A549 (cell line): ENCODE results near the gene CABYR. TPM values are rescaled to one million over a fixed set of nuclear protein-coding genes. Genes with fewer than 3 reads are reported as not detected.

Source experiments
- ATAC-seq, 2 experiments: fragments of 200-7000 bp in 1 of 2; fragments of >200 bp in 1 of 2; cut with Nextera tagmentation in 1 of 2; cut with Tn5 transposase in 1 of 2; 3 replicates each; pipeline versions ENCODE4 v1.8.0 to v1.9.1; 2018 to 2020; ENCODE audit warnings: mild to moderate bottlenecking in 1 of 2, moderate library complexity in 1 of 2
- CTCF ChIA-PET: fragments of 300-600 bp; sonication (Branson Sonifier 250); formaldehyde crosslinking; extraction: SDS; loops from one replicate; lab custom pipeline; 2021; ENCODE audit warnings: antibody characterized with exemption, inconsistent platforms; lab: Yijun Ruan, JAX
- POLR2A ChIA-PET: fragments of 350-600 bp; formaldehyde crosslinking; extraction: SDS; loops from one replicate; lab custom pipeline; 2021; ENCODE audit warnings: antibody characterized with exemption, inconsistent platforms; lab: Yijun Ruan, JAX
- DNase-seq, 2 experiments: peaks; one replicate each; pipeline versions ENCODE4 v3.0.0 to v3.0.0-alpha.2; 2011 to 2016; ENCODE audit warnings: low read depth in 1 of 2, low spot score in 1 of 2
- FAIRE-seq: peaks from 2 replicates; lab custom pipeline; 2011; peaks lifted over from hg19 to GRCh38; lab: Jason Lieb, UNC
- H3K27ac ChIP-seq, 2 experiments: fragments of >200 bp; sonication (Bioruptor Twin); formaldehyde crosslinking; 3 replicates each; pipeline ENCODE4 v1.5.1; 2016 to 2017
- H3K4me1 ChIP-seq: fragments of >200 bp; sonication (Bioruptor Twin); formaldehyde crosslinking; 3 replicates; pipeline ENCODE4 v1.6.1; 2016
- H3K4me2 ChIP-seq: fragments of >200 bp; sonication (Bioruptor Twin); formaldehyde crosslinking; 3 replicates; pipeline ENCODE4 v1.6.1; 2016
- H3K4me3 ChIP-seq: fragments of >200 bp; sonication (Bioruptor Twin); formaldehyde crosslinking; 3 replicates; pipeline ENCODE4 v1.5.1; 2016
- H3K9me3 ChIP-seq: fragments of >200 bp; sonication (Bioruptor Twin); formaldehyde crosslinking; 3 replicates; pipeline ENCODE4 v1.6.1; 2016
- ATOH8 ChIP-seq: fragments of 250-450 bp; sonication (Bioruptor Pico); IDR thresholded peaks from 2 replicates; pipeline ENCODE4 v1.5.0; 2020; ENCODE audit warnings: low read depth, mild to moderate bottlenecking, moderate library complexity
- CBX8 ChIP-seq: fragments of 200-600 bp; sonication (generic); IDR thresholded peaks from 2 replicates; pipeline ENCODE4 v1.6.1; 2016
- CHD4 ChIP-seq: fragments of 200-600 bp; sonication (generic); IDR thresholded peaks from 2 replicates; pipeline ENCODE4 v1.6.1; 2016; ENCODE audit warnings: antibody characterized with exemption, mild to moderate bottlenecking, borderline replicate concordance
- CTCF ChIP-seq: fragments of >200 bp; sonication (Bioruptor Twin); formaldehyde crosslinking; IDR thresholded peaks from 3 replicates; pipeline ENCODE4 v1.5.1; 2016
- EHF ChIP-seq: fragments of 250-450 bp; sonication (Bioruptor Pico); IDR thresholded peaks from 2 replicates; pipeline ENCODE4 v1.5.0; 2020; ENCODE audit warnings: mild to moderate bottlenecking
- FOSB ChIP-seq: fragments of 250-450 bp; sonication (Bioruptor Pico); IDR thresholded peaks from 2 replicates; pipeline ENCODE4 v1.5.0; 2020; ENCODE audit warnings: mild to moderate bottlenecking, moderate library complexity
- FOSL2 ChIP-seq, 2 experiments: fragments of 450-650 bp in 1 of 2; fragments of >200 bp in 1 of 2; sonication (Bioruptor Twin) in 1 of 2; formaldehyde crosslinking; IDR thresholded peaks; 2 replicates each; pipeline versions ENCODE4 v1.5.0 to v1.6.1; 2016 to 2020; ENCODE audit warnings: mild to moderate bottlenecking in 1 of 2, moderate library complexity in 1 of 2
- GATA3 ChIP-seq: IDR thresholded peaks from 2 replicates; pipeline ENCODE4 v1.6.1; 2012; ENCODE audit warnings: borderline replicate concordance
- HDAC2 ChIP-seq: fragments of 200-600 bp; sonication (generic); IDR thresholded peaks from 2 replicates; pipeline ENCODE4 v1.6.1; 2016
- HOXA7 ChIP-seq: fragments of 250-450 bp; sonication (Bioruptor Pico); IDR thresholded peaks from 2 replicates; pipeline ENCODE4 v1.5.0; 2020; ENCODE audit warnings: mild to moderate bottlenecking, moderate library complexity
- HOXB13 ChIP-seq: fragments of 250-450 bp; sonication (Bioruptor Pico); IDR thresholded peaks from 2 replicates; pipeline ENCODE4 v1.5.0; 2020; ENCODE audit warnings: low read depth, mild to moderate bottlenecking, moderate library complexity
- HOXB5 ChIP-seq: fragments of 250-450 bp; sonication (Bioruptor Pico); IDR thresholded peaks from 2 replicates; pipeline ENCODE4 v1.5.0; 2020; ENCODE audit warnings: mild to moderate bottlenecking, moderate library complexity
- JUNB ChIP-seq: fragments of >200 bp; sonication (Bioruptor Twin); formaldehyde crosslinking; IDR thresholded peaks from 2 replicates; pipeline ENCODE4 v1.6.1; 2016
- MAFK ChIP-seq: fragments of 450-650 bp; IDR thresholded peaks from 2 replicates; pipeline ENCODE4 v1.6.1; 2014; ENCODE audit not compliant: partially characterized antibody
- MAX ChIP-seq: IDR thresholded peaks from 2 replicates; pipeline ENCODE4 v1.6.1; 2012
- NFE2L2 ChIP-seq: fragments of 150-350 bp; conservative IDR thresholded peaks from 2 replicates; pipeline ENCODE4 v1.6.1; 2014; ENCODE audit warnings: low read length
- PHF8 ChIP-seq: fragments of 200-600 bp; sonication (generic); IDR thresholded peaks from 2 replicates; pipeline ENCODE4 v1.6.1; 2016; ENCODE audit warnings: low read depth, mild to moderate bottlenecking, antibody characterized with exemption, moderate library complexity, borderline replicate concordance
- POLR2A ChIP-seq: IDR thresholded peaks from 2 replicates; pipeline ENCODE4 v1.6.1; 2012; ENCODE audit warnings: mild to moderate bottlenecking, low read length
- POLR2AphosphoS2 ChIP-seq: conservative IDR thresholded peaks from 2 replicates; pipeline ENCODE4 v1.6.1; 2012; ENCODE audit warnings: low read length, improper control_type of control experiment, inconsistent platforms
- RARB ChIP-seq: fragments of 250-450 bp; sonication (Bioruptor Pico); IDR thresholded peaks from 2 replicates; pipeline ENCODE4 v1.8.0; 2021; ENCODE audit warnings: mild to moderate bottlenecking, moderate library complexity
- RNF2 ChIP-seq: fragments of 200-600 bp; sonication (generic); IDR thresholded peaks from 2 replicates; pipeline ENCODE4 v1.6.1; 2016; ENCODE audit warnings: low read depth, mild to moderate bottlenecking, antibody characterized with exemption, moderate library complexity, borderline replicate concordance
- ZFP36 ChIP-seq: fragments of 450-650 bp; IDR thresholded peaks from 2 replicates; pipeline ENCODE4 v1.6.1; 2014; ENCODE audit warnings: borderline replicate concordance; ENCODE audit not compliant: partially characterized antibody
- WGBS: methylation state at CpG from one replicate; pipeline ENCODE4 v1.1.6; 2017; ENCODE audit errors: missing lambda C conversion rate; 5-methylcytosine and 5-hydroxymethylcytosine counted together
- polyA plus RNA-seq, 4 experiments: library from polyadenylated mRNA; depleted of rRNA in 3 of 4; stranded (reverse); fragments of >200 nt; fragmentation: RNase III in 1 of 4; extraction: RNeasy Plus Mini Kit Qiagen cat#74134 plus additional on column Dnase treatment in 1 of 4; gene quantifications; 2 replicates in 3 of 4; 3 replicates in 1 of 4; pipeline ENCODE4 v1.2.3, GENCODE V29; 2011 to 2017
- TF ChIP-seq, protein P1 (sequence below): IDR thresholded peaks from 2 replicates; pipeline ENCODE4 v1.6.1; 2012; ENCODE audit warnings: low read depth, borderline replicate concordance
- TF ChIP-seq, protein P2 (sequence below): fragments of 250-450 bp; sonication (Bioruptor Pico); IDR thresholded peaks from 2 replicates; pipeline ENCODE4 v1.5.0; 2021; ENCODE audit warnings: mild to moderate bottlenecking, moderate library complexity, borderline replicate concordance
- TF ChIP-seq, protein P3 (sequence below): fragments of 200-600 bp; sonication (generic); IDR thresholded peaks from 2 replicates; pipeline ENCODE4 v1.6.1; 2016; ENCODE audit warnings: antibody characterized with exemption, mild to moderate bottlenecking, moderate library complexity

The CABYR gene
- polyA plus RNA-seq, 2 of the 4 experiments (the other 2 are of a cell fraction): 14.8 to 22.1 TPM

DNA sequence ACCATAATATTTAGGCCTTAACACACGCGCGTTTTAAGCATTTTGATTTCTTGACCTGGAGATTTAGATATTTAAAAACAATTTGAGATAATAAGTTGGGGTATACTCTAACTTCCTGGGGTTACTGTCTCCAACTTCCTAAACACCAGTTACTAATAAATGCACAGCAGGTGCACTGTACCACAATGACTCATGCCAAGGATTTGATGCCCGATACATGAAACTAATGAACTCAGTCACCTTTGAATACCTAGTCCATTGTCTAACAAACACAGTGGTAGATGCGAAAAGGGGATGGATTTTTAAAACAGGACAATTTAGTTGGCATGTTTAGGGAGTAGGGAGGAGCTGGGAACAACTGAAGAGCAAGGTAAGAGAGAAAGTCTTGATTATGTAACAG is 21.2 kb downstream of the CABYR start:
- no peaks in the 10 kb centered on the region for H3K9me3 ChIP-seq
- ChIA-PET CTCF (no interaction called here), POLR2A (interaction anchor here (0.6 kb wide), 1 partner anchor 108 kb away, joined by 5 read pairs; no protein-coding TSS in a partner anchor)
- H3K4me2 ChIP-seq: no peak overlapping the region
- FAIRE-seq (no peak), ATAC-seq (no peak), DNase-seq (no peak)
- H3K4me1 ChIP-seq: no peaks in the 10 kb centered on the region
- no peak overlapping the region for H3K4me3 ChIP-seq
- no peak for TF ChIP-seq CHD4
- TF ChIP-seq HOXB5 (CRISPR knock-in tag): no peak
- no peak for TF ChIP-seq HOXA7 (CRISPR knock-in tag)
- TF ChIP-seq JUNB: no peak
- no peak for TF ChIP-seq POLR2AphosphoS2
- no peak for TF ChIP-seq FOSL2 (IDR thresholded peaks at IDR 0.05)
- no peak for TF ChIP-seq FOSL2 (CRISPR knock-in tag; IDR thresholded peaks at IDR 0.05)
- TF ChIP-seq, protein P1, sequence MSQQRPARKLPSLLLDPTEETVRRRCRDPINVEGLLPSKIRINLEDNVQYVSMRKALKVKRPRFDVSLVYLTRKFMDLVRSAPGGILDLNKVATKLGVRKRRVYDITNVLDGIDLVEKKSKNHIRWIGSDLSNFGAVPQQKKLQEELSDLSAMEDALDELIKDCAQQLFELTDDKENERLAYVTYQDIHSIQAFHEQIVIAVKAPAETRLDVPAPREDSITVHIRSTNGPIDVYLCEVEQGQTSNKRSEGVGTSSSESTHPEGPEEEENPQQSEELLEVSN: no peak
- TF ChIP-seq HOXB13 (CRISPR knock-in tag): no peak
- no peak for TF ChIP-seq EHF
- TF ChIP-seq, protein P2, sequence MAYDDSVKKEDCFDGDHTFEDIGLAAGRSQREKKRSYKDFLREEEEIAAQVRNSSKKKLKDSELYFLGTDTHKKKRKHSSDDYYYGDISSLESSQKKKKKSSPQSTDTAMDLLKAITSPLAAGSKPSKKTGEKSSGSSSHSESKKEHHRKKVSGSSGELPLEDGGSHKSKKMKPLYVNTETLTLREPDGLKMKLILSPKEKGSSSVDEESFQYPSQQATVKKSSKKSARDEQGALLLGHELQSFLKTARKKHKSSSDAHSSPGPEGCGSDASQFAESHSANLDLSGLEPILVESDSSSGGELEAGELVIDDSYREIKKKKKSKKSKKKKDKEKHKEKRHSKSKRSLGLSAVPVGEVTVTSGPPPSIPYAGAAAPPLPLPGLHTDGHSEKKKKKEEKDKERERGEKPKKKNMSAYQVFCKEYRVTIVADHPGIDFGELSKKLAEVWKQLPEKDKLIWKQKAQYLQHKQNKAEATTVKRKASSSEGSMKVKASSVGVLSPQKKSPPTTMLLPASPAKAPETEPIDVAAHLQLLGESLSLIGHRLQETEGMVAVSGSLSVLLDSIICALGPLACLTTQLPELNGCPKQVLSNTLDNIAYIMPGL: no peak
- 93% methylated on average over 5 of the region's 5 CpGs for WGBS
- no peak overlapping the region for H3K27ac ChIP-seq

DNA sequence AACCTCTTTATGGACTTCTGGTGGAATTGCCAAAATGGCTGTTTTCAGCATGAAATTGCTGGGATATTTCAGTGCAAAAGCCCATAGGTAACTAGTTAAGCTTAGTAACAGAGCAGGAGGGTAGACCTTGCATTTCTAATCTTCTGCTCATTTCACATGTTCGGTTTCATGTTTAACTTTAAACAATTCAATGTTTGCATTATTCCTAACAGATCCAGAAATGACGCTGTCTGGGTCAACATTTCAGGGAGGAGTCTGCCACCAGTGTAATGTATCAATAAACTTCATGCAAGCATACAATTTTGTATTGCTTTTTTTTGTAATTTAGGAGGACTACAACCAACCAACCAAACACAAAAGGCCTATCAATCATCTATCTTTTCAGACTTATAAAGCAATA is 22.4 kb downstream of the CABYR start:
- FAIRE-seq: no peak
- Histone ChIP-seq H3K4me1 (no peaks in the 10 kb centered on the region), H3K27ac (no peak overlapping the region), H3K4me2 (no peak overlapping the region), H3K4me3 (no peak overlapping the region), H3K9me3 (no peaks in the 10 kb centered on the region)
- POLR2A ChIA-PET: no interaction called here
- TF ChIP-seq MAFK: no peak
- no peak for TF ChIP-seq NFE2L2
- TF ChIP-seq GATA3: no peak
- no peak for TF ChIP-seq ATOH8
- TF ChIP-seq RARB (CRISPR knock-in tag): no peak
- no peak for TF ChIP-seq FOSB (CRISPR knock-in tag)
- no peak for TF ChIP-seq MAX
- no peak for TF ChIP-seq RNF2
- no peak for TF ChIP-seq CBX8
- TF ChIP-seq POLR2A: no peak
- no peak for DNase-seq
- 48% methylated on average over 2 of the region's 2 CpGs for WGBS
- ATAC-seq: no peak
- CTCF ChIA-PET: no interaction called here

DNA sequence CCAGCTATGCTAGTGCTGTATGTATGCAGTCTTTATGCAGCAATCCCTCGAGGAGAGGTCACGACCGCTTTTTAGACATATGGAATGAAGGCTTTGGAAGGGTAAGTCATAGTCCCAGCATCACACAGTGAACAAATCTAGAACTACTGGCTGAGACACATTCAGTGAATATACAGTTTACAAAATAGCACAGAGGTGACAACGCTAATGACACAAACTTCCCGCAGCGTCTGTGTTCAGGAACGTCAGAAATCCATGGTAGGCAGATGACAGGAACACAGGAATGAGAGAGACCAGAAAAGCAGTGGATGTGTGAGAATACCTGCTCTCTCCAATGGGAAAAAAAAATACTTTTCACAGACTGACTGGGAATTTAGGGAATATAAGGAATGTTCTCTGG is 29.6 kb downstream of the CABYR start:
- Histone ChIP-seq H3K9me3 (no peaks in the 10 kb centered on the region), H3K4me3 (no peak overlapping the region), H3K27ac (no peak overlapping the region), H3K4me2 (no peak overlapping the region), H3K4me1 (no peaks in the 10 kb centered on the region)
- 91% methylated on average over 7 of the region's 7 CpGs for whole genome bisulfite sequencing
- ATAC-seq (no peak), DNase-seq (no peak), FAIRE-seq (no peak)
- ChIA-PET CTCF (interaction anchor here (0.6 to 1.2 kb wide), 2 partner anchors 8 to 25 kb away, joined by 3 to 4 read pairs; no protein-coding TSS in a partner anchor), POLR2A (no interaction called here)
- no peak for TF ChIP-seq ZFP36
- no peak for TF ChIP-seq CHD4
- no peak for TF ChIP-seq CTCF
- no peak for TF ChIP-seq ATOH8
- TF ChIP-seq NFE2L2: no peak
- TF ChIP-seq HDAC2: no peak
- TF ChIP-seq FOSB (CRISPR knock-in tag): no peak
- TF ChIP-seq, protein P3, sequence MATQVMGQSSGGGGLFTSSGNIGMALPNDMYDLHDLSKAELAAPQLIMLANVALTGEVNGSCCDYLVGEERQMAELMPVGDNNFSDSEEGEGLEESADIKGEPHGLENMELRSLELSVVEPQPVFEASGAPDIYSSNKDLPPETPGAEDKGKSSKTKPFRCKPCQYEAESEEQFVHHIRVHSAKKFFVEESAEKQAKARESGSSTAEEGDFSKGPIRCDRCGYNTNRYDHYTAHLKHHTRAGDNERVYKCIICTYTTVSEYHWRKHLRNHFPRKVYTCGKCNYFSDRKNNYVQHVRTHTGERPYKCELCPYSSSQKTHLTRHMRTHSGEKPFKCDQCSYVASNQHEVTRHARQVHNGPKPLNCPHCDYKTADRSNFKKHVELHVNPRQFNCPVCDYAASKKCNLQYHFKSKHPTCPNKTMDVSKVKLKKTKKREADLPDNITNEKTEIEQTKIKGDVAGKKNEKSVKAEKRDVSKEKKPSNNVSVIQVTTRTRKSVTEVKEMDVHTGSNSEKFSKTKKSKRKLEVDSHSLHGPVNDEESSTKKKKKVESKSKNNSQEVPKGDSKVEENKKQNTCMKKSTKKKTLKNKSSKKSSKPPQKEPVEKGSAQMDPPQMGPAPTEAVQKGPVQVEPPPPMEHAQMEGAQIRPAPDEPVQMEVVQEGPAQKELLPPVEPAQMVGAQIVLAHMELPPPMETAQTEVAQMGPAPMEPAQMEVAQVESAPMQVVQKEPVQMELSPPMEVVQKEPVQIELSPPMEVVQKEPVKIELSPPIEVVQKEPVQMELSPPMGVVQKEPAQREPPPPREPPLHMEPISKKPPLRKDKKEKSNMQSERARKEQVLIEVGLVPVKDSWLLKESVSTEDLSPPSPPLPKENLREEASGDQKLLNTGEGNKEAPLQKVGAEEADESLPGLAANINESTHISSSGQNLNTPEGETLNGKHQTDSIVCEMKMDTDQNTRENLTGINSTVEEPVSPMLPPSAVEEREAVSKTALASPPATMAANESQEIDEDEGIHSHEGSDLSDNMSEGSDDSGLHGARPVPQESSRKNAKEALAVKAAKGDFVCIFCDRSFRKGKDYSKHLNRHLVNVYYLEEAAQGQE: no peak
- no peak for TF ChIP-seq PHF8
- TF ChIP-seq POLR2AphosphoS2: no peak
